GM12875 (cell line): ENCODE data around the gene RGS7.

Source experiments
- H3K4me3 ChIP-seq: one replicate; pipeline ENCODE4 v1.5.1; 2011; ENCODE audit warnings: low read depth, low read length, control low read depth
- CTCF ChIP-seq: IDR thresholded peaks from 2 replicates; pipeline ENCODE4 v1.5.1; 2011; ENCODE audit warnings: low read depth, mild to moderate bottlenecking, control low read depth, inconsistent platforms, low read length, moderate library complexity, borderline replicate concordance; ENCODE audit not compliant: insufficient read depth

The RGS7 gene

GRCh38 chr1:241077386-241078147, 279.4 kb downstream of the RGS7 start:
- no peak for TF ChIP-seq CTCF
- no peak overlapping the region for H3K4me3 ChIP-seq

DNA sequence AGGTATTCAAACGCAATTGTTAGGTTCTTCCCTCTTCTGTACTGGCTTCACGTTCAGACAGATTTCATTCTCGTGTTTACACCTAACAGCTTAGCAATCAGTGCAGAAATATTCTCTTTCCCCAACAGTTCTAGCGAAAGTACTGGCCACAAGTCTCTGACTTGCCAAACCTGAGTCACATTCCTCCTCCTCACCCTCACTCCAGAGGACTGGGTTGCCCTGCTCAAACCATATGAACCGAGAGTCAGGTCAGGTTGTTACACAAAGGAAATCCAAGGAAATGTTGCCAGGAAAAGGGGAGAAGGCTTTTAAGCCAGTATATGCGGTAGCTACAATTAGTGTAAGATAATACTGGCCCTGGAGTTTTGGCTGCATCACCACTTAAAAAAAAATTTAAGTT, 282.5 kb downstream of the RGS7 start:
- TF ChIP-seq CTCF: no peak
- H3K4me3 ChIP-seq: no peak overlapping the region

- no peak for TF ChIP-seq CTCF
- no peak overlapping the region for H3K4me3 ChIP-seq
Measured at GRCh38 chr1:241068359-241068758, 288.6 kb downstream of the RGS7 start.

GRCh38 chr1:241063276-241063675, 293.7 kb downstream of the RGS7 start:
- no peak for TF ChIP-seq CTCF
- no peak overlapping the region for H3K4me3 ChIP-seq

DNA sequence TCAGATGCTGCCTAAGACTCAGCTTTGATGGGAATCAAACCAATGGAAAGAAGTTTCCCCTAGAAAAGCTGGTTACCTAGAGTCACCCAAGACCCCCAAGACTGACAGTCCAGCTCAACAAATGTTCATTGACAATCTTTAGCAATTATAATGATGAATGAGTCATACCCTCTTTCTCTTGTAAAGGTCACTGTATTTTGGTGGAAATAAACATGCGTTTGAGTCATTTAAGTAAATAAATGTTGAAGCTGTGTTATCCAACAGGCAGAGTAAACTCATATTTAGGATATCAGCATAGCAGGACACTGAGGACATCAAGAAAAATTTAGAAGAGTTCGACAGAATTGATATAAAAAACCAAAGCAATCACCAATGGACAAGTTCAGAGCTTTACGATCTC, 295.9 kb downstream of the RGS7 start:
- no peak for TF ChIP-seq CTCF
- no peak overlapping the region for H3K4me3 ChIP-seq

GRCh38 chr1:241048622-241049021, 308.4 kb downstream of the RGS7 start:
- H3K4me3 ChIP-seq: no peak overlapping the region
- no peak for TF ChIP-seq CTCF

GRCh38 chr1:241045659-241046058, 311.3 kb downstream of the RGS7 start:
- TF ChIP-seq CTCF: no peak
- H3K4me3 ChIP-seq: no peak overlapping the region
